Measurements from ENCODE around the gene SGMS2. TPM values are rescaled to one million over a fixed set of nuclear protein-coding genes. Genes with fewer than 3 reads are reported as not detected.

The SGMS2 gene
- total RNA-seq, 6 experiments from 2014 or later = 12.3 to 67.8 (median 29.3) TPM

DNA sequence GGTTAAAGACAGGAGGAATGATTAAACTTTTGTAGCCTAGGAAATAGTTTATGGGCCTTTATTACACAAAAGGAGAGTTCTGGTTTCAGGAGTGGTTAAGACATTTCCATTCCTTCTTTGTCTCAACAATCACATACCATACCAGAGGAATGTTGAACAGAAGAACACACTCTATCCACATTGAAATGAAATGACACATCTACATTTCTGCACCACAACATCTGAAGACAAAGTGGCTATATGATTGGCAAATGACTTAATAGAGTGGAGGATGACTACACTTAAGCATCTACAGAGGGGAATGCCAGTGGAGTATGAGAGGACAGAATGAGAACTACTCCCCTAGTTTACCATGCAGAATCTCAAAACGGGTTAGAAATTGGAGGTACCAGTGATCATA, 114.6 kb downstream of the SGMS2 start:
- 100% methylated on average over 1 of the region's 1 CpG for WGBS (ENCODE audit: insufficient coverage, low coverage, low lambda C conversion rate, missing lambda C conversion rate)
- Histone ChIP-seq H3K27me3 (no peaks in the 10 kb centered on the region), H3K36me3 (no peaks in the 10 kb centered on the region), H3K27ac (no peak overlapping the region), H3K4me3 (no peak overlapping the region), H3K4me1 (no peaks in the 10 kb centered on the region), H3K9me3 (no peaks in the 10 kb centered on the region)
- intact Hi-C loops (cut with DNase I) = no loop called here
- ATAC-seq (no peak), DNase-seq (no peak)
- TF ChIP-seq POLR2A (IDR thresholded peaks at IDR 0.05) = no peak
- TF ChIP-seq, protein P1, sequence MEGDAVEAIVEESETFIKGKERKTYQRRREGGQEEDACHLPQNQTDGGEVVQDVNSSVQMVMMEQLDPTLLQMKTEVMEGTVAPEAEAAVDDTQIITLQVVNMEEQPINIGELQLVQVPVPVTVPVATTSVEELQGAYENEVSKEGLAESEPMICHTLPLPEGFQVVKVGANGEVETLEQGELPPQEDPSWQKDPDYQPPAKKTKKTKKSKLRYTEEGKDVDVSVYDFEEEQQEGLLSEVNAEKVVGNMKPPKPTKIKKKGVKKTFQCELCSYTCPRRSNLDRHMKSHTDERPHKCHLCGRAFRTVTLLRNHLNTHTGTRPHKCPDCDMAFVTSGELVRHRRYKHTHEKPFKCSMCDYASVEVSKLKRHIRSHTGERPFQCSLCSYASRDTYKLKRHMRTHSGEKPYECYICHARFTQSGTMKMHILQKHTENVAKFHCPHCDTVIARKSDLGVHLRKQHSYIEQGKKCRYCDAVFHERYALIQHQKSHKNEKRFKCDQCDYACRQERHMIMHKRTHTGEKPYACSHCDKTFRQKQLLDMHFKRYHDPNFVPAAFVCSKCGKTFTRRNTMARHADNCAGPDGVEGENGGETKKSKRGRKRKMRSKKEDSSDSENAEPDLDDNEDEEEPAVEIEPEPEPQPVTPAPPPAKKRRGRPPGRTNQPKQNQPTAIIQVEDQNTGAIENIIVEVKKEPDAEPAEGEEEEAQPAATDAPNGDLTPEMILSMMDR (IDR thresholded peaks at IDR 0.05) = no peak

DNA sequence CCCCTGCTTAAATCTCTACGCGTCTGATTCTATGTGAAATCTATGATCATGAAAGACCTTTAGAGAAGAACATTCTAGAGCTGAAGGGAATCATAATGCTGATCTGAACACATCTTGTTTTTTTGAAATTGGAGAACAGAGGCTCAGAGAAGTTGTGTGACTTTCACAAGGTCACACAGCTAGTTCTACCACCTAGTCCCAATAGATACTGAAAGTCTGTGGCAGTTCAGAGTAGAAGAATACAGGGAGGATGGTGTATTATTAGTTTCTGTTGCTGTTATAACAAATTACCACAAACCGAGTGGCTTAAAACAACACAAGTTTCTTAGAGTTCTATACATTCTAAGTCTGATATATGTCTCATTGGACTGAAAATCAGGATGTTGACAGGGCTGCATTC, 121.1 kb downstream of the SGMS2 start:
- Histone ChIP-seq H3K27ac (no peak overlapping the region), H3K9me3 (no peaks in the 10 kb centered on the region), H3K27me3 (no peaks in the 10 kb centered on the region), H3K4me3 (no peak overlapping the region), H3K4me1 (no peaks in the 10 kb centered on the region), H3K36me3 (peaks cover 0 to 8% (median 0%) of the 10 kb centered on the region in 4 donors)
- DNase-seq (no peak), ATAC-seq (no peak)
- intact Hi-C loops (cut with DNase I) = no loop called here
- TF ChIP-seq, protein P1 (IDR thresholded peaks at IDR 0.05) = no peak
- no peak for TF ChIP-seq POLR2A (IDR thresholded peaks at IDR 0.05)
- WGBS (ENCODE audit: insufficient coverage, low coverage, low lambda C conversion rate, missing lambda C conversion rate) = 98% methylated on average over 3 of the region's 3 CpGs

DNA sequence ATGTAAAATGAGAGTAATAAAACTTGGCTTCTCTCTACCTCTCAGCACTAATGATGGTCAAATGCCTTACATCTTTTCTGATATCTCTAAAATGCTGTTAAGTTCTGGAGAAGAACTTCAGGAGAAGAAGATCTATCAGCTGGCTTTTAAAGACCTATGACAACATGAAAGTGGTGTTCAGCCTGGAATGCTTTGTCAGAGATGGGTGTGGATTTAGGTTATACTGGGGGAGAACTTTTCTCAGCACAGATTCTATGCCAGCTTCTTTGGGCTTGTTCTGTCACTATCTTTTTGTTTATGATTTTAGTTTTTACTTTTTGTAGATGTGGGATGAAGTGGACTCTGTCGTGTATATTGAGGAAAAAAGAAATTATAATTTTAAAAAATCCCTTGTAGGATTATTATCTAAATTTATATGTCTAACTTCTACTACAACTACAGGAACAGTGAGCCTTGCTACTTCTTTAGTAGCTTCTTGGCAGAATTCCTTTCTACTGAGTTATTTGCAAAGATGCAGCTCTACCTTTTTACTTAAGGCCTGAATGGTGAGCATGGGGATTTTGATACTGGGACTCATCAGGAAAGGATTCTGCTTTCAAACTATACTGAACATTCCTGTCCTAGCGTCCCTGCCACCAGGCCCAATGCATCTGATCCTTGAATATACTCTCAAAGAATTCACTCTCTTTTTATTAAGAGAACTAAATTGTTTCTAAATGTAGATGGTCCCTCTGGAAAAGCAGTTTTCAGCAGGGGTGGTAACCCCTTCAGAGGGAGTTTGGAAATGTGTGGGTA, 126.2 kb downstream of the SGMS2 start:
- 94% methylated on average over 2 of the region's 2 CpGs for WGBS (ENCODE audit: insufficient coverage, low coverage, low lambda C conversion rate, missing lambda C conversion rate)
- H3K27me3 ChIP-seq = no peaks in the 10 kb centered on the region
- no peak for ATAC-seq

DNA sequence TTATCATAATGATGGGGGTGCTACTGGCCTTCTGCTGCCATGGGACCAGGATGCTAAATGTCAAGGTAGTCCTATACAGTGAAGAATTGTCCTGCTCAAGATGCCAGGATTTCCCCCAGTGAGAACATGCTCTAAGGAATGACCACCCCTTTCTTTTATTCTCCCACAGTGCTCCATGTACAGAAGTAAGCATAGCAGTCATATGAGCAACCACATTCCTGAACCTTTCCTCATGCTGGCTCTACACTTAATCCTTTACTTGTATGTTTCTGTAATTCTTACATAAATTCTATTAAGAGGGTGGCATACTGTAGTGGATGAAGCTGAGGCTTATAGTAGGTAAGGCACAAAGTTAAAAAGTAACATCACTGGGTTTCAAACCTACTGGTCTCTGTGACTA, 126.8 kb downstream of the SGMS2 start:
- Histone ChIP-seq H3K4me3 (no peak overlapping the region), H3K27me3 (no peaks in the 10 kb centered on the region), H3K36me3 (peaks cover 0 to 12% (median 0%) of the 10 kb centered on the region in 4 donors), H3K27ac (no peak overlapping the region), H3K9me3 (no peaks in the 10 kb centered on the region), H3K4me1 (no peaks in the 10 kb centered on the region)
- ATAC-seq (no peak), DNase-seq (no peak)
- intact Hi-C loops (cut with DNase I) = no loop called here
- TF ChIP-seq, protein P1 (IDR thresholded peaks at IDR 0.05) = no peak
- TF ChIP-seq POLR2A (IDR thresholded peaks at IDR 0.05) = no peak

More for the DNA sequence above, 126.2 kb downstream of the SGMS2 start:
- H3K4me1 ChIP-seq = no peaks in the 10 kb centered on the region
- H3K27ac ChIP-seq = no peak overlapping the region
- H3K4me3 ChIP-seq = no peak overlapping the region
- intact Hi-C loops (cut with DNase I) = no loop called here
- no peak for DNase-seq
- no peaks in the 10 kb centered on the region for H3K9me3 ChIP-seq
- H3K36me3 ChIP-seq = peaks cover 0 to 12% (median 0%) of the 10 kb centered on the region in 4 donors
- TF ChIP-seq, protein P1 (IDR thresholded peaks at IDR 0.05) = no peak
- no peak for TF ChIP-seq POLR2A (IDR thresholded peaks at IDR 0.05)
